Lower lobe of right lung (tissue), 2 donors: ENCODE data around the gene GNB5. TPM values are rescaled to one million over a fixed set of nuclear protein-coding genes. Genes with fewer than 3 reads are reported as not detected.

Experiments
- ATAC-seq, 2 donors: fragments of 200-7000 bp; cut with Tn5 transposase; one replicate each; pipeline ENCODE4 v1.9.1; 2020 to 2022; ENCODE audit warnings: mild to moderate bottlenecking in 2 of 2, moderate library complexity in 2 of 2
- DNase-seq: peaks from one replicate; pipeline ENCODE4 v3.0.0-alpha.2; 2020
- H3K27ac ChIP-seq: fragments of 200-600 bp; one replicate; pipeline ENCODE4 v1.8.0; 2022
- H3K27me3 ChIP-seq: fragments of 200-600 bp; one replicate; pipeline ENCODE4 v1.8.0; 2022; ENCODE audit warnings: low read depth
- H3K36me3 ChIP-seq: fragments of 200-600 bp; one replicate; pipeline ENCODE4 v1.8.0; 2022; ENCODE audit warnings: mild to moderate bottlenecking
- H3K4me1 ChIP-seq: fragments of 200-600 bp; one replicate; pipeline ENCODE4 v1.8.0; 2022
- H3K4me3 ChIP-seq: fragments of 200-600 bp; one replicate; pipeline ENCODE4 v1.8.0; 2022; ENCODE audit warnings: mild to moderate bottlenecking
- H3K9me3 ChIP-seq: fragments of 200-600 bp; one replicate; pipeline ENCODE4 v1.8.0; 2022
- CTCF ChIP-seq: fragments of 200-600 bp; IDR thresholded peaks from one replicate; pipeline ENCODE4 v1.8.0; 2022; ENCODE audit warnings: antibody characterized with exemption, mild to moderate bottlenecking
- intact Hi-C: fragments of 100-400 bp; cut with DNase I; formaldehyde crosslinking; loops from one replicate; pipeline ENCODE4 v1.11.0; 2022
- total RNA-seq: library from RNA; stranded (reverse); fragmentation: NEBNext Ultra II Directional; extraction: Animal tissue kit (Norgen Biotek cat#: 25700); gene quantifications from one replicate; pipeline ENCODE4 v1.2.1, GENCODE V29; 2021
- donor health status: DM: no; HTN: yes; CAD: no; lungs with severe emphysema.

GNB5 gene
- total RNA-seq, 1 donor from 2014 or later, result 14.1 TPM

GRCh38 chr15:52118969-52119749, 72.0 kb downstream of the GNB5 start:
- H3K4me3 ChIP-seq, result no peak overlapping the region
- no peak for TF ChIP-seq CTCF
- no peaks in the 10 kb centered on the region for H3K36me3 ChIP-seq
- intact Hi-C loops, result no loop called here
- no peaks in the 10 kb centered on the region for H3K4me1 ChIP-seq
- H3K27me3 ChIP-seq, result no peaks in the 10 kb centered on the region
- H3K27ac ChIP-seq, result no peak overlapping the region
- H3K9me3 ChIP-seq, result no peaks in the 10 kb centered on the region
- no peak for ATAC-seq
- no peak for DNase-seq

GRCh38 chr15:52117549-52117948, 73.6 kb downstream of the GNB5 start:
- H3K27ac ChIP-seq, result no peak overlapping the region
- peaks cover 2% of the 10 kb centered on the region for H3K4me1 ChIP-seq
- no peaks in the 10 kb centered on the region for H3K36me3 ChIP-seq
- no peaks in the 10 kb centered on the region for H3K9me3 ChIP-seq
- DNase-seq, result no peak
- intact Hi-C loops, result no loop called here
- no peak for TF ChIP-seq CTCF
- no peak overlapping the region for H3K4me3 ChIP-seq
- peaks cover 9% of the 10 kb centered on the region for H3K27me3 ChIP-seq
- ATAC-seq, result no peak

- intact Hi-C loops, result no loop called here
- no peak overlapping the region for H3K4me3 ChIP-seq
- TF ChIP-seq CTCF, result no peak
- no peaks in the 10 kb centered on the region for H3K36me3 ChIP-seq
- H3K27ac ChIP-seq, result no peak overlapping the region
- DNase-seq (no peak), ATAC-seq (no peak)
- peaks cover 24% of the 10 kb centered on the region for H3K27me3 ChIP-seq
- H3K4me1 ChIP-seq, result peaks cover 10% of the 10 kb centered on the region
- H3K9me3 ChIP-seq, result no peaks in the 10 kb centered on the region
These were observed 75.4 kb downstream of the GNB5 start for GRCh38 chr15:52115598-52116427.

- H3K9me3 ChIP-seq, result no peaks in the 10 kb centered on the region
- DNase-seq (no peak), ATAC-seq (no peak)
- no peak overlapping the region for H3K27ac ChIP-seq
- no peaks in the 10 kb centered on the region for H3K36me3 ChIP-seq
- no peak overlapping the region for H3K4me3 ChIP-seq
- peaks cover 33% of the 10 kb centered on the region for H3K27me3 ChIP-seq
- no peak for TF ChIP-seq CTCF
- H3K4me1 ChIP-seq, result peaks cover 10% of the 10 kb centered on the region
- intact Hi-C loops, result no loop called here
These were observed 76.7 kb downstream of the GNB5 start for GRCh38 chr15:52114261-52115055.

- DNase-seq (no peak), ATAC-seq (no peak)
- Histone ChIP-seq H3K4me3 (no peak overlapping the region), H3K4me1 (peaks cover 10% of the 10 kb centered on the region), H3K27ac (no peak overlapping the region), H3K9me3 (no peaks in the 10 kb centered on the region), H3K27me3 (peaks cover 33% of the 10 kb centered on the region), H3K36me3 (no peaks in the 10 kb centered on the region)
- intact Hi-C loops, result no loop called here
- TF ChIP-seq CTCF, result no peak
These were observed 77.5 kb downstream of the GNB5 start for GRCh38 chr15:52113708-52114107.
